ENCODE measurements around the gene GNS. TPM values are rescaled to one million over a fixed set of nuclear protein-coding genes. Genes with fewer than 3 reads are reported as not detected.

The GNS gene
- total and polyA plus RNA-seq, 4 donors: 27.8 to 78.6 (median 57.4) TPM

GRCh38 chr12:64791036-64791435 lies 31.8 kb upstream of the GNS start:
- Histone ChIP-seq H3K36me3 (ENCODE audit: control insufficient read depth in 4 of 4, insufficient read depth in 3 of 4, low read depth in 1 of 4, low read length in 3 of 4) (peaks cover 0 to 2% (median 0%) of the 10 kb centered on the region in 4 donors), H3K4me3 (ENCODE audit: low read depth in 1 of 3, low read length in 3 of 3) (no peak overlapping the region), H3K27me3 (ENCODE audit: control insufficient read depth in 4 of 4, insufficient read depth in 4 of 4, low read length in 3 of 4) (no peaks in the 10 kb centered on the region), H3K9ac (ENCODE audit: low read depth in 1 of 2, low read length in 2 of 2) (no peak overlapping the region), H3K4me1 (ENCODE audit: control insufficient read depth in 4 of 4, insufficient read depth in 4 of 4, low read length in 3 of 4) (peaks cover 0 to 3% (median 2%) of the 10 kb centered on the region in 4 donors), H3K27ac (ENCODE audit: low read depth in 1 of 2, low read length in 2 of 2) (no peak overlapping the region), H3K9me3 (ENCODE audit: control insufficient read depth in 4 of 4, low read length in 3 of 4) (no peaks in the 10 kb centered on the region)
- TF ChIP-seq YY1 (IDR thresholded peaks at IDR 0.05): no peak
- TF ChIP-seq RXRA (IDR thresholded peaks at IDR 0.05): no peak
- no peak for TF ChIP-seq FOXA2 (IDR thresholded peaks at IDR 0.05)
- no peak for TF ChIP-seq ZBTB33 (IDR thresholded peaks at IDR 0.05)
- TF ChIP-seq GABPA (IDR thresholded peaks at IDR 0.05 in 1 of 2, conservative IDR thresholded peaks at IDR 0.05 in 1 of 2): no peak
- no peak for TF ChIP-seq CTCF (IDR thresholded peaks at IDR 0.05; ENCODE audit: low read depth, low read length, missing input control)
- no peak for TF ChIP-seq ATF3 (IDR thresholded peaks at IDR 0.05)
- TF ChIP-seq NR2F2 (IDR thresholded peaks at IDR 0.05): no peak
- TF ChIP-seq FOXA1 (IDR thresholded peaks at IDR 0.05): no peak
- TF ChIP-seq MAX (IDR thresholded peaks at IDR 0.05): no peak
- TF ChIP-seq TAF1 (conservative IDR thresholded peaks at IDR 0.05): no peak
- no peak for DNase-seq (ENCODE audit: low spot score)

- whole genome bisulfite sequencing: 80% methylated on average over 1 of the region's 1 CpG
- DNase-seq (ENCODE audit: low spot score): no peak
- Histone ChIP-seq H3K36me3 (ENCODE audit: control insufficient read depth in 4 of 4, insufficient read depth in 3 of 4, low read depth in 1 of 4, low read length in 3 of 4) (peaks cover 0 to 2% (median 0%) of the 10 kb centered on the region in 4 donors), H3K4me1 (ENCODE audit: control insufficient read depth in 4 of 4, insufficient read depth in 4 of 4, low read length in 3 of 4) (no peaks in the 10 kb centered on the region), H3K9me3 (ENCODE audit: control insufficient read depth in 4 of 4, low read length in 3 of 4) (no peaks in the 10 kb centered on the region), H3K9ac (ENCODE audit: low read depth in 1 of 2, low read length in 2 of 2) (no peak overlapping the region), H3K27ac (ENCODE audit: low read depth in 1 of 2, low read length in 2 of 2) (no peak overlapping the region), H3K27me3 (ENCODE audit: control insufficient read depth in 4 of 4, insufficient read depth in 4 of 4, low read length in 3 of 4) (no peaks in the 10 kb centered on the region), H3K4me3 (ENCODE audit: low read depth in 1 of 3, low read length in 3 of 3) (no peak overlapping the region)
- TF ChIP-seq HNF4A (conservative IDR thresholded peaks at IDR 0.05) (no peak), SP1 (IDR thresholded peaks at IDR 0.05) (no peak), HNF4G (IDR thresholded peaks at IDR 0.05) (no peak), CTCF (IDR thresholded peaks at IDR 0.05; ENCODE audit: low read depth, low read length, missing input control) (no peak), FOXA2 (IDR thresholded peaks at IDR 0.05) (no peak), MAX (IDR thresholded peaks at IDR 0.05) (no peak), EGR1 (IDR thresholded peaks at IDR 0.05; ENCODE audit: low read depth in 2 of 2) (no peak), RXRA (IDR thresholded peaks at IDR 0.05) (no peak), NR2F2 (IDR thresholded peaks at IDR 0.05) (no peak), TAF1 (conservative IDR thresholded peaks at IDR 0.05) (no peak)
These were observed 31.0 kb upstream of the GNS start for GRCh38 chr12:64790166-64790565.

Data from liver (tissue), 9 donors.